Ovary (tissue), 9 donors: Measurements from ENCODE around the gene COL9A3. TPM values are rescaled to one million over a fixed set of nuclear protein-coding genes. Genes with fewer than 3 reads are reported as not detected.

Experiments
- DNase-seq, 5 donors: peaks; one replicate each; pipeline ENCODE4 v3.0.0-alpha.2; 2019 to 2020
- H3K27ac ChIP-seq, 2 donors: fragments of 200-600 bp; one replicate each; pipeline versions ENCODE4 v1.5.1 to v1.8.0; 2019 to 2022
- H3K27me3 ChIP-seq: fragments of 200-600 bp; one replicate; pipeline ENCODE4 v1.8.0; 2022
- H3K36me3 ChIP-seq: fragments of 200-600 bp; sonication (generic); one replicate; pipeline ENCODE4 v1.5.1; 2019
- H3K4me1 ChIP-seq: one replicate; pipeline ENCODE4 v1.8.1; 2013; ENCODE audit warnings: mild to moderate bottlenecking, moderate library complexity; ENCODE audit not compliant: insufficient read depth
- H3K4me3 ChIP-seq: fragments of 200-600 bp; sonication (generic); one replicate; pipeline ENCODE4 v1.5.1; 2017
- H3K9me3 ChIP-seq, 2 donors: fragments of 200-600 bp in 1 of 2; sonication (generic) in 1 of 2; one replicate each; pipeline versions ENCODE4 v1.5.1 to v1.8.1; 2013 to 2019; ENCODE audit warnings: mild to moderate bottlenecking in 1 of 2, moderate library complexity in 1 of 2
- CTCF ChIP-seq, 3 donors: fragments of 450-650 bp in 2 of 3; fragments of 200-600 bp in 1 of 3; IDR thresholded peaks; one replicate each; pipeline versions ENCODE4 v1.5.1 to v1.8.0; 2016 to 2022; ENCODE audit warnings: antibody characterized with exemption in 3 of 3, mild to moderate bottlenecking in 1 of 3
- EP300 ChIP-seq: sonication (generic); formaldehyde crosslinking; IDR thresholded peaks from one replicate; pipeline ENCODE4 v1.6.1; 2017; ENCODE audit warnings: antibody characterized with exemption
- POLR2A ChIP-seq: fragments of 450-650 bp; IDR thresholded peaks from one replicate; pipeline ENCODE4 v1.6.1; 2017; ENCODE audit warnings: antibody characterized with exemption, mild to moderate bottlenecking, moderate library complexity
- WGBS, 3 donors: extraction: QIAGEN DNeasy Blood & Tissue Kit in 1 of 3; methylation state at CpG; one replicate each; pipeline versions ENCODE4 v1.1.5 to v1.1.7; 2013 to 2017; 5-methylcytosine and 5-hydroxymethylcytosine counted together
- intact Hi-C, 4 donors: fragments of 100-400 bp; cut with DNase I; formaldehyde crosslinking; loops; one replicate each; pipeline versions ENCODE4 v1.11.0 to v1.15.1; 2022 to 2023
- polyA plus RNA-seq, 2 donors: library from polyadenylated mRNA; stranded (reverse); fragments of 200-250 nt in 1 of 2; fragments of 350-450 nt in 1 of 2; fragmentation: Illumina TruSeq in 1 of 2; extraction: RNeasy Lipid Tissue Mini Kit (QIAGEN cat#74804) in 1 of 2; gene quantifications; one replicate each; pipeline ENCODE4 v1.2.3, GENCODE V29; 2013 to 2014
- total RNA-seq, 7 donors: library from RNA; depleted of rRNA in 2 of 7; stranded (reverse); fragments of >200 nt in 2 of 7; fragmentation: NEBNext Ultra II Directional in 3 of 7; extraction: Animal tissue kit (Norgen Biotek cat#: 25700) in 3 of 7; gene quantifications; one replicate each; pipeline versions ENCODE4 v1.1.0 to v1.2.4, GENCODE V29; 2016 to 2023
- donor health status: DM: no; HTN: no; CAD: no; lungs with moderate emphysema.
- donor health status: DM: no; HTN: no; CAD: no.
- donor health status: Bipolar disorder and iron deficiency.
- donor health status: DM: yes; HTN: yes; CAD: no.
- donor health status: DM: no; HTN: no; CAD: no.
- donor health status: DM: yes; HTN: yes; CAD: no.

The COL9A3 gene
- total and polyA plus RNA-seq, 9 donors = 0.65 to 3.0 (median 1.6) TPM; not detected in 1

GRCh38 chr20:62826646-62827310, 9.9 kb downstream of the COL9A3 start:
- H3K36me3 ChIP-seq = no peaks in the 10 kb centered on the region
- DNase-seq = no peak
- intact Hi-C loops = no loop called here
- no peak overlapping the region for H3K27ac ChIP-seq
- no peaks in the 10 kb centered on the region for H3K9me3 ChIP-seq
- WGBS, 3 donors = 91 to 92% (median 91%) methylated on average over 24 of the region's 24 CpGs
- peaks cover 2% of the 10 kb centered on the region for H3K4me1 ChIP-seq
- H3K27me3 ChIP-seq = no peaks in the 10 kb centered on the region
- no peak overlapping the region for H3K4me3 ChIP-seq
- TF ChIP-seq EP300 (no peak), CTCF (IDR thresholded peaks at IDR 0.05) (no peak), POLR2A (no peak)

- WGBS, 3 donors = 71 to 82% (median 71%) methylated on average over 24 to 29 of the region's 29 CpGs
- intact Hi-C loops = no loop called here
- Histone ChIP-seq H3K4me3 (no peak overlapping the region), H3K27me3 (no peaks in the 10 kb centered on the region), H3K36me3 (no peaks in the 10 kb centered on the region), H3K27ac (no peak overlapping the region), H3K9me3 (no peaks in the 10 kb centered on the region), H3K4me1 (peaks cover 7% of the 10 kb centered on the region)
- DNase-seq = no peak
- TF ChIP-seq POLR2A (no peak), EP300 (no peak), CTCF (IDR thresholded peaks at IDR 0.05) (no peak)
Observed at GRCh38 chr20:62827311-62828038, 10.6 kb downstream of the COL9A3 start.

- TF ChIP-seq CTCF (IDR thresholded peaks at IDR 0.05) (no peak), POLR2A (no peak), EP300 (no peak)
- no peaks in the 10 kb centered on the region for H3K9me3 ChIP-seq
- no peak overlapping the region for H3K4me3 ChIP-seq
- DNase-seq = no peak
- no peak overlapping the region for H3K27ac ChIP-seq
- H3K36me3 ChIP-seq = no peaks in the 10 kb centered on the region
- WGBS, 3 donors = 91 to 92% (median 92%) methylated on average over 9 of the region's 9 CpGs
- H3K4me1 ChIP-seq = peaks cover 9% of the 10 kb centered on the region
- H3K27me3 ChIP-seq = no peaks in the 10 kb centered on the region
- intact Hi-C loops = no loop called here
Observed at GRCh38 chr20:62828051-62828450, 11.2 kb downstream of the COL9A3 start.

GRCh38 chr20:62828511-62829230, 11.8 kb downstream of the COL9A3 start:
- Histone ChIP-seq H3K4me1 (peaks cover 9% of the 10 kb centered on the region), H3K36me3 (no peaks in the 10 kb centered on the region), H3K27me3 (no peaks in the 10 kb centered on the region), H3K27ac (no peak overlapping the region), H3K9me3 (no peaks in the 10 kb centered on the region), H3K4me3 (no peak overlapping the region)
- WGBS, 3 donors = 86 to 91% (median 89%) methylated on average over 29 of the region's 29 CpGs
- intact Hi-C loops = no loop called here
- no peak for TF ChIP-seq EP300
- no peak for TF ChIP-seq CTCF (IDR thresholded peaks at IDR 0.05)
- TF ChIP-seq POLR2A = no peak
- DNase-seq = peak in 1 of 5 donors; percentile 12
